Duodenal mucosa (tissue), 2 donors: ENCODE measurements around the gene BHMT.
"Not testable (repeated sequence)": the region's sequence is repeated elsewhere in the genome, so short reads cannot be mapped to it uniquely, and the experiment has no call there.

Source experiments
- H3K27ac ChIP-seq: one replicate; pipeline ENCODE4 v1.7.0; 2013; ENCODE audit warnings: low read depth, low read length
- H3K27me3 ChIP-seq, 2 donors: one replicate each; pipeline ENCODE4 v1.7.0; 2013; ENCODE audit warnings: low read length in 2 of 2, control low read depth in 1 of 2; ENCODE audit not compliant: insufficient read depth in 2 of 2, control insufficient read depth in 1 of 2
- H3K36me3 ChIP-seq, 2 donors: one replicate each; pipeline ENCODE4 v1.7.0; 2013; ENCODE audit warnings: low read length in 2 of 2, control low read depth in 1 of 2; ENCODE audit not compliant: insufficient read depth in 2 of 2, control insufficient read depth in 1 of 2
- H3K4me1 ChIP-seq, 2 donors: one replicate each; pipeline ENCODE4 v1.7.0; 2013; ENCODE audit warnings: low read length in 2 of 2, control low read depth in 1 of 2; ENCODE audit not compliant: insufficient read depth in 2 of 2, control insufficient read depth in 1 of 2
- H3K4me3 ChIP-seq, 2 donors: one replicate each; pipeline ENCODE4 v1.7.0; 2013; ENCODE audit warnings: low read length in 2 of 2, low read depth in 1 of 2
- H3K9ac ChIP-seq, 2 donors: one replicate each; pipeline ENCODE4 v1.7.0; 2013; ENCODE audit warnings: low read length in 2 of 2, low read depth in 1 of 2
- H3K9me3 ChIP-seq, 2 donors: one replicate each; pipeline ENCODE4 v1.7.0; 2013; ENCODE audit warnings: low read length in 2 of 2, control low read depth in 1 of 2; ENCODE audit not compliant: control insufficient read depth in 1 of 2

The BHMT gene

DNA sequence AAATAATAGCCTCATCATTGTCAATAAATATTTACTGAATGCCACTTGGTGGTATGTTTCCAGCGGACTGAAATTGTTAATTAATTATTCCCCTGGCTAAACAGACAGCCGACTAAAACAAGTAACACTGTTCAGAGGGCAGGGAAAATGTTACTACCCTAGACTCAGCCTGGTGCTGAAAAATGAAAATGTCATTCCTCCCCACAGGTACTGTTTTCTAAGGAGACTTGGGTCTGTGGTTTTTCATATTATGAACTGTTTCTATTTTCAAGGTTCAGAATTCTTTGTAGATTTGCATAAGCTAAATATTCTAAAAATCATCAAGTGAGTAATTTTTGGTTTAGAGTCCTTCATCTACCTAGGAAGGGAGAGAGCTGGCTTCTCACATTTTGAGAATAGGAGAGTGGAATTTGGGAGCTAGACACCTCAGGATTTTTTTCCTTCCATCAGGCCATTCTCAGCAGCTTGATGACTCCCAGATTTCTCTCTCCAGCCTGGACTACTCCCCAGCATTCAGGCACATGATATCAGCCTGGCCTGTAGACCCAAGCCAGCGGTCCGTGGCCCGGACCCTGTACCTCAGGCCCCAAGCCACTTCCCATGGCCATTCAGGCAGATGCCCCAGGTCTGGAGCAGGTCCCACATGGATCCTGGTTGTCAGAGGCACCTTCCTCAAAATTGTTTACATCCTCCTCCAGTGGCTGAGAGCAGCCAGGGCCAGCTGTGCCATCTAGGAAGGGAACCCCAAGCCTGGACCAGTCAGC, 24.4 kb downstream of the BHMT start:
- no peak overlapping the region for H3K27ac ChIP-seq
- no peaks in the 10 kb centered on the region for H3K9me3 ChIP-seq
- H3K27me3 ChIP-seq, result no peaks in the 10 kb centered on the region
- H3K9ac ChIP-seq, result no peak overlapping the region
- peaks cover 9 to 10% of the 10 kb centered on the region in 2 donors for H3K4me1 ChIP-seq
- no peak overlapping the region for H3K4me3 ChIP-seq
- H3K36me3 ChIP-seq, result no peaks in the 10 kb centered on the region

DNA sequence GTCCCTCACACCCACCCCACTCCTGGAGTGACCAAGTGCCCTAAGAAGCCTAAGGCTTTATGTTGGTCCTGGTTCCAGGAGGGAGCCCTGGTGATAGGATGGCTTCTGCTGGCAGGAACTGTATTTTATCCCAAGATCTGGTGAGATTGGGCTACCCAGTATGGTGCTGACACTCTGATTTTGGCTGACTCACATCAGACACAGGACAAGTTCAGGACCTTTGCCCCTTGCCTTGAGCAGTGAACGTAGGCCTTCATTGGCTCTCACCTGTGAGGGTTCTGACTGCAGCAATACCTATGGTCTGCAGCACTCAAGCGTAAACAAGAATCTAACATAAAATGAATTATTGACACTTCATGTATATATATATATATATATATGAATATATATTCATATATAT, 25.0 kb downstream of the BHMT start:
- Histone ChIP-seq H3K27me3 (no peaks in the 10 kb centered on the region), H3K9ac (no peak overlapping the region), H3K27ac (no peak overlapping the region), H3K36me3 (no peaks in the 10 kb centered on the region), H3K4me1 (peaks cover 9 to 10% of the 10 kb centered on the region in 2 donors), H3K9me3 (no peaks in the 10 kb centered on the region), H3K4me3 (no peak overlapping the region)

DNA sequence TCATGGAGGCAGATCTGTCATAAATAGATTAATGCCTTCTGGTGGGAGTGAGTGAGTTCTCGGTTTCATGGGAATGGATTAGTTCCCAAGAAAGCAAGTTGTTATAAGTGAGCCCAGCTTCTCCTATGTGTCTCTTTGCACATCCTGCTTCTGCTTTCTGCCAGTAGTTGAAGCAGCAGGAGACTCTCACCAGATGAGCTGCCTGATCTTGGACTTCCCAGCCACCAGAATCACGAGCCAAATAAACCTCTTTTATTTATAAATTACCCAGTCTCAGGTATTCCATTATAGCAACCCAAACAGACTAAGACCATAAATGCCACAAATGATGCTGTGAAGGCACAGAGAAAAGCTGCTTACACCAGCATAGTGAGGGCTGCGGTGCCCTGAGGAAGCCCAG, 28.9 kb downstream of the BHMT start:
- Histone ChIP-seq H3K4me3 (no peak overlapping the region), H3K4me1 (no peaks in the 10 kb centered on the region), H3K36me3 (no peaks in the 10 kb centered on the region), H3K27me3 (no peaks in the 10 kb centered on the region), H3K9me3 (no peaks in the 10 kb centered on the region), H3K27ac (no peak overlapping the region), H3K9ac (no peak overlapping the region)

DNA sequence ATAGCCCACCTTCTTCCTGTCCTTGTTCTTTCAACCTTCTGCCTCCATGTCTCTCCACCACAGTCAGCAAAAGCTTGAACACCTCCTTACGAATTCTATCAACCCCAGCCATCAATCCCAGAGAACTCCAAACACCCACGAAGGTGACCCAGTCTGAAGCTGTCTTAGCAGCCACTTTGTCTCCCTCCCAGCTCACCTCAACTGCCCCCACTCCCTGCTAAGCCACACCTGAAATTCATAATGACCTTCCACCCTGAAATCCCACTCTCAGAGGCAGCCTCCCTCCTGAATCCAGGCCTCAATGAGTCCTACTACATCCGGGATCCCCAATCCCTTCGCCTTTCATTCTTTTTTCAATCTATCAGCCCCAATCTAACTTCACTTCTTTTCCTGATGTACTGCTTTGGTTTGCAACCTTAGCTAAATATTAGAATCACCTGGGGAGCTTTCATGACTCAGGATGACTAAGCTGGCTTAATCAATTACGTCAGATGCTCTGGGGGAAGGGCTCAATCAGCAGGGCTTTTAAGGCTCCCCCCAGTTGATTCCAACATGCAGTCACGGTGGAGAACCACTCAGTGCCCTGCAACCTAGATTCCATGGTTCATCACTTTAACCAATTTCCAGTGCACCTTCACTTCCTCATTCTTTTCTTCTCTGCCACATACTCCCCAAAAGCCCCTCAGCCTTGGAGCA, 32.2 kb downstream of the BHMT start:
- H3K27ac ChIP-seq, result no peak overlapping the region
- no peak overlapping the region for H3K9ac ChIP-seq
- H3K4me1 ChIP-seq, result no peaks in the 10 kb centered on the region
- H3K27me3 ChIP-seq, result no peaks in the 10 kb centered on the region
- H3K9me3 ChIP-seq, result no peaks in the 10 kb centered on the region
- H3K4me3 ChIP-seq, result no peak overlapping the region
- no peaks in the 10 kb centered on the region for H3K36me3 ChIP-seq

DNA sequence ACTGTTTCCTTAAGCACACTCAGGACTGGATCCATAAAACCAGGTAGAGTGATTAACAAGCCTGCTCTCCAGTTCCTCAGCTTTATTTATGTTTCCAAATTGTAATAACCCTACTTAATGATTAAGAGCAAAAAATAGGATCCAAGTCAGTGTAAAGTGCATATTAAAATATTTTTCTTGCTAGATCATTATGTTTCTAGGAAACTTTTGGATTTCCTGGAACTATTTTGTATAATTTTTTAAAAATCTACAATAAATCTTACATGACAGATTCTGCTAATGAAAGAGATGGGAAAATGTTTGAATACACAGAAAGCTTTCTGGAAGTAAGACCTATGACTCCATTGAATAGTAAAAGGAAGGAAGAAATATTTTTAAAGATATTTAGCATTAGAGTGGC, 35.5 kb downstream of the BHMT start:
- Histone ChIP-seq H3K4me3 (no peak overlapping the region), H3K27ac (no peak overlapping the region), H3K36me3 (no peaks in the 10 kb centered on the region), H3K4me1 (no peaks in the 10 kb centered on the region), H3K27me3 (no peaks in the 10 kb centered on the region), H3K9ac (no peak overlapping the region), H3K9me3 (no peaks in the 10 kb centered on the region)

DNA sequence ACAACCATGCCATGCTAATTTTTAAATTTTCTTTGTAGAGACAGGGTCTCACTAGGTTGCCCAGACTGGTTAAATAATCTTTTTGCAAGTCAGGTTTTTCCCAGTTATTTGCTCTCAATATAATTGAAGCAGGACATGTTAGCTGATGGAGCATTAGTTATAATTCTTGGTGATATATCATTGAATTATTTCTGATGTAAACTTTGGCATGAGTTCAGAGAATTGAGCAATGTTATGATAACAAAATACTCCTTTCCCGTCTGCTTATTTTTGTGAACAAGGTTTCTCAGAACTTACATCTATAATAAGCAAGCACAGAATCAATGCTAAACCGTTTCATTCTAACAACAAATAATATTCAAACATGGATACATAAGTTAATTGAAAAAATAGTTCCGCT, 37.8 kb downstream of the BHMT start:
- Histone ChIP-seq H3K9me3 (no peaks in the 10 kb centered on the region), H3K4me3 (no peak overlapping the region), H3K36me3 (no peaks in the 10 kb centered on the region), H3K9ac (no peak overlapping the region), H3K4me1 (no peaks in the 10 kb centered on the region), H3K27me3 (no peaks in the 10 kb centered on the region), H3K27ac (no peak overlapping the region)

DNA sequence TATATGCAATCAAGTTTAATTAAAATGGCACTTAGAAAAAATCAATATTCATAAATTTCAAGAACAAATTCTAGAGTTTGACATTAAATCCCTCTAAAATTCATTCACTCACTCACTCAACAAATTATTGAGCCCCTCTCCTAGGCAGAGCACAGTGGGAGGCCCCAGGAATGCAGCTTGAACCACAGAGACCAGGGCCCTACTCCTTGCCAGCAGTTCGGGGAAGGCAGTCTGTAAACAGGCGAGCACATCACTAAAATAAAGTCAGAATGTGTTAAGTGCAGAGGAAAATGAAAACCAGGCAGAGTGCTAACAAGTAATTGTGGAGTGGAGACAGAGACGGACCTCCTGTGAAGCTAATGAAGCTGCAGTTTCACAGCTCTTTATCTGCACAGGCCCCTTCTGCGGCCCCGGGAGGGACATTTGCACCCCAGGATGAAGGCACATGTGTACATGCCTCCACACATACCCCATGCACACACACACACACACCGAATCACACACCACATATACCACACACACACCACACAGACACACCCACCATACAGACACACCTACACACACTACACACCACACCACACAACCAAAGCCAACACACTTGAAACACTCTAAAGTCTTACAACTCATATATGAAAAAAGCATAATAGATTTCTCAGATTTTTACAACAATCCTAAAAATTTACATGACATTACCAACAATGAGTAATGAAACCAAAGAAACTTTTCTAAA, 40.5 kb downstream of the BHMT start:
- H3K4me1 ChIP-seq, result no peaks in the 10 kb centered on the region
- H3K27ac ChIP-seq, result no peak overlapping the region
- H3K36me3 ChIP-seq, result no peaks in the 10 kb centered on the region
- H3K4me3 ChIP-seq, result no peak overlapping the region
- H3K27me3 ChIP-seq, result no peaks in the 10 kb centered on the region
- no peaks in the 10 kb centered on the region for H3K9me3 ChIP-seq
- no peak overlapping the region for H3K9ac ChIP-seq

DNA sequence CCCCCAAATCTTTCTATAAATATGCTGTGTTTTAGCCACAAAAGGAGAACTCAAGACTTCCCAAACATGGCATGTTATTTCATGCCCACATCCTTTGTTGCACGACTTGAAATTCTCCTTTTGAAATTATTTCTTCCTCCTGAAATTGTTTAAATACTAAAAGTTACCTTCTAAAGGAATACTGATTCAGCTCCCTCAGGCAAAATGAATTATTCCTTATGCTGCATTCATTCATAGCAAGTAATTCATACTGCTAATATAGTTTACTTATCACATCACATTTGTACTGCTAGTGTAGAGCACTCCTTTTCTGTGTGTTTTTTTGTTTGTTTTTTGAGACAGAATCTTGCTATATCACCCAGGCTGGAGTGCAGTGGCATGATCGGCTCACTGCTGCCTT, 45.7 kb downstream of the BHMT start:
- Histone ChIP-seq H3K27me3 (no peaks in the 10 kb centered on the region), H3K4me1 (no peaks in the 10 kb centered on the region), H3K9me3 (no peaks in the 10 kb centered on the region), H3K27ac (no peak overlapping the region), H3K36me3 (no peaks in the 10 kb centered on the region), H3K4me3 (no peak overlapping the region), H3K9ac (no peak overlapping the region)

DNA sequence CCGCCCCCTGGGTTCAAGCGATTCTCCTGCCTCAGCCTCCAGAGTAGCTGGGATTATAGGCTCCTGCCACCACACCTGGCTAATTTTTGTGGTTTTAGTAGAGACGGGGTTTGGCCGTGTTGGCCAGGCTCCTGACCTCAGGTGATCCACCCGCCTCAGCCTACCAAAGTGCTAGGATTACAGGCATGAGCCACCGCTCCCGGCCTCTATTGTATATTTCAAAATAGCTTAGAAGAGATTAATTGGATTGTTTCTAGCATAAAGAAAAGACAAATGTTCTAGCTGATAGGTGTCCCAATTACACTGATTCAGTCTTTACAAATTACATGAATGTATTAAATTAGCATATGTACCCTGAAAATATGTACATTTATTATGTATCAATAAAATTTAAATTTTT, 50.0 kb downstream of the BHMT start:
- H3K9ac ChIP-seq, H3K36me3 ChIP-seq, H3K4me3 ChIP-seq, H3K4me1 ChIP-seq, H3K27ac ChIP-seq, H3K27me3 ChIP-seq, H3K9me3 ChIP-seq: not testable (repeated sequence)

DNA sequence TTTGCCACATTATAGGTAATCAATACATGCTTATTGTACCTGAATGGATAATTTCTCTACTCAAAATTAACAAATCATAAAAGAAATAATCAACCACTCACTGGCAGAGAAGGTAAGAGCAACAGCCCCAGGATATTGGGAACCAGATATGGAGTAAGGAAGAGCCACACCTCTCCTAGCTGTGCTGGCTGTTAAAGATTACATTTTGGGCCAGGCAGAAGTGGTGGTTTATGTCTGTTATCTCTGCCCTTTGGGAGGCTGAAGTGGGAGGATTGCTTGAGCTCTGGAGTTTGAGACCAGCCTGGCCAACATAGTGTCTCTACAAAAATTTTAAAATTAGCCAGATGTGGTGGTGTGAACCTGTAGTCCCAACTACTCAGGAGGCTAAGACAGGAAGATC, 56.4 kb downstream of the BHMT start:
- H3K27ac ChIP-seq, result no peak overlapping the region
- no peaks in the 10 kb centered on the region for H3K4me1 ChIP-seq
- H3K9ac ChIP-seq, result no peak overlapping the region
- no peaks in the 10 kb centered on the region for H3K27me3 ChIP-seq
- no peak overlapping the region for H3K4me3 ChIP-seq
- no peaks in the 10 kb centered on the region for H3K9me3 ChIP-seq
- no peaks in the 10 kb centered on the region for H3K36me3 ChIP-seq
